ENCODE results near the gene ADAMTS3. TPM values are rescaled to one million over a fixed set of nuclear protein-coding genes. Genes with fewer than 3 reads are reported as not detected.

The ADAMTS3 gene
- total RNA-seq, 2 donors from 2014 or later = 1.2 to 2.8 TPM

DNA sequence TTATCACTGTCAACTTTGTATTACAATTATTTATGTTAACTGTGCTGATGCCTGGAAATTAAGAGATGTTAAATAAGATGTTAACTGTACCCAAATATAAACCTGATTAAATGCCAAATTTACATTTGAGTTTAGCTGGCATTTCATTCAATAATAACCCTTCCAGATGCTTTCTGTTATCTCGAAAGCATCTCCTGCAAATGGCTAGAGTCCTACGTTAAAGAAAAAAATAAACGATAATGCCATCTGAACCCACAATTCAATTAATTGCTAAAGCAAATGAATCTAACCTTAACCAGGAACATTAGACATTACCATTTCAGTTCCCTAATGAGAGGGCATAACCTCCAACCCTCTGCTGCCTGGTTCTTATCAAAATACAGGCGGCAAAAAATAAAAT lies 145.0 kb downstream of the ADAMTS3 start:
- Histone ChIP-seq H3K27ac (no peak overlapping the region), H3K27me3 (no peaks in the 10 kb centered on the region), H3K4me3 (no peak overlapping the region), H3K4me1 (peaks cover 0 to under 1% of the 10 kb centered on the region in 2 donors), H3K36me3 (no peaks in the 10 kb centered on the region), H3K9me3 (no peaks in the 10 kb centered on the region)
- TF ChIP-seq, protein P1, sequence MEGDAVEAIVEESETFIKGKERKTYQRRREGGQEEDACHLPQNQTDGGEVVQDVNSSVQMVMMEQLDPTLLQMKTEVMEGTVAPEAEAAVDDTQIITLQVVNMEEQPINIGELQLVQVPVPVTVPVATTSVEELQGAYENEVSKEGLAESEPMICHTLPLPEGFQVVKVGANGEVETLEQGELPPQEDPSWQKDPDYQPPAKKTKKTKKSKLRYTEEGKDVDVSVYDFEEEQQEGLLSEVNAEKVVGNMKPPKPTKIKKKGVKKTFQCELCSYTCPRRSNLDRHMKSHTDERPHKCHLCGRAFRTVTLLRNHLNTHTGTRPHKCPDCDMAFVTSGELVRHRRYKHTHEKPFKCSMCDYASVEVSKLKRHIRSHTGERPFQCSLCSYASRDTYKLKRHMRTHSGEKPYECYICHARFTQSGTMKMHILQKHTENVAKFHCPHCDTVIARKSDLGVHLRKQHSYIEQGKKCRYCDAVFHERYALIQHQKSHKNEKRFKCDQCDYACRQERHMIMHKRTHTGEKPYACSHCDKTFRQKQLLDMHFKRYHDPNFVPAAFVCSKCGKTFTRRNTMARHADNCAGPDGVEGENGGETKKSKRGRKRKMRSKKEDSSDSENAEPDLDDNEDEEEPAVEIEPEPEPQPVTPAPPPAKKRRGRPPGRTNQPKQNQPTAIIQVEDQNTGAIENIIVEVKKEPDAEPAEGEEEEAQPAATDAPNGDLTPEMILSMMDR (IDR thresholded peaks at IDR 0.05) = no peak
- no peak for DNase-seq (ENCODE audit: low spot score)

- Histone ChIP-seq H3K36me3 (no peaks in the 10 kb centered on the region), H3K9me3 (no peaks in the 10 kb centered on the region), H3K27me3 (no peaks in the 10 kb centered on the region), H3K27ac (no peak overlapping the region), H3K4me1 (peaks cover 0 to 12% of the 10 kb centered on the region in 2 donors), H3K4me3 (no peak overlapping the region)
- TF ChIP-seq, protein P1 (IDR thresholded peaks at IDR 0.05) = no peak
- no peak for DNase-seq (ENCODE audit: low spot score)
These were observed 146.6 kb downstream of the ADAMTS3 start for GRCh38 chr4:72422416-72422815.

DNA sequence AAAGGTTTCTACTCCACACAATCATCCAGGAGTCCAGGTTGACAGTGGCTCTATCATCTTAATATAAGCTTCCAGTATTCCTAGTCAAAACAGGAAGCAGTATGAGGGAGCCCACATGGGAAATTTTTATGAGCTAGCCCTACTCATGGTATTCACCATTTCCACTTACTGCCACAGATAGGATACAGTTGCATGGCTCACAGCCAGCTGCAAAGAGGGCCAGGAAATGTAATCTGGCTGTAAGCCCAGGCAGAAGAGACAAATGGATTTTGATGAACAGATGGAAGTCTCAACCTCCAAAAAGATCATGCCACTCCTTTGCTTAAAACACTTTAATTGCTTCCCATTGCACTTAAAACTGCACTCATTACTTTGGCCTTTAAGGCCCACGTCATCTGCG lies 150.6 kb downstream of the ADAMTS3 start:
- H3K36me3 ChIP-seq = no peaks in the 10 kb centered on the region
- no peaks in the 10 kb centered on the region for H3K9me3 ChIP-seq
- no peak for DNase-seq (ENCODE audit: low spot score)
- H3K4me1 ChIP-seq = peaks cover 0 to 12% of the 10 kb centered on the region in 2 donors
- H3K27ac ChIP-seq = no peak overlapping the region
- TF ChIP-seq, protein P1 (IDR thresholded peaks at IDR 0.05) = no peak
- H3K4me3 ChIP-seq = no peak overlapping the region
- H3K27me3 ChIP-seq = no peaks in the 10 kb centered on the region

GRCh38 chr4:72410158-72410557 lies 158.9 kb downstream of the ADAMTS3 start:
- Histone ChIP-seq H3K9me3 (no peaks in the 10 kb centered on the region), H3K27ac (no peak overlapping the region), H3K4me1 (no peaks in the 10 kb centered on the region), H3K27me3 (no peaks in the 10 kb centered on the region), H3K4me3 (no peak overlapping the region), H3K36me3 (no peaks in the 10 kb centered on the region)
- DNase-seq (ENCODE audit: low spot score) = no peak
- TF ChIP-seq, protein P1 (IDR thresholded peaks at IDR 0.05) = no peak

GRCh38 chr4:72408568-72408967 lies 160.5 kb downstream of the ADAMTS3 start:
- no peak for DNase-seq (ENCODE audit: low spot score)
- no peaks in the 10 kb centered on the region for H3K9me3 ChIP-seq
- no peak overlapping the region for H3K4me3 ChIP-seq
- TF ChIP-seq, protein P1 (IDR thresholded peaks at IDR 0.05) = no peak
- H3K27me3 ChIP-seq = no peaks in the 10 kb centered on the region
- H3K4me1 ChIP-seq = no peaks in the 10 kb centered on the region
- no peaks in the 10 kb centered on the region for H3K36me3 ChIP-seq
- no peak overlapping the region for H3K27ac ChIP-seq

DNA sequence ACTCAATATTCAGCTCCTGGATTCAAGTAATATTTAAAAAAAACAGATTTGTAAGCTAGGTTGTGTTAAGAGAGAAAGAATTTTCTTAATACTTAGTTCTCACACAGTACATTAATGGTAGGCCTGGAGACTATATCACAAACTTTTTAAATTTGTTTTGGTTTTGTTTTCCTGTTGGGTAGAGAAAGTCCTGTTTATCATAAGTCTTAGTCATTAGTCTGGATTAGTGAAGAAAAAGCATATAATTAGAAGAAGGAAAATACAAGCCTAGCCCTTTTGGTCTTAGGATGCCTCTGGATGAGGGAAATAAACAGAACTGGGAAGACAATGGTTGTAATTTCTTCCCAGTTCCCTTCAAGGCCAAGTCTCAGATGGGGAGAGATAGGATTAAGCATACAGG lies 163.6 kb downstream of the ADAMTS3 start:
- H3K27me3 ChIP-seq = no peaks in the 10 kb centered on the region
- no peak for DNase-seq (ENCODE audit: low spot score)
- no peak overlapping the region for H3K4me3 ChIP-seq
- H3K36me3 ChIP-seq = no peaks in the 10 kb centered on the region
- TF ChIP-seq, protein P1 (IDR thresholded peaks at IDR 0.05) = no peak
- H3K9me3 ChIP-seq = no peaks in the 10 kb centered on the region
- H3K27ac ChIP-seq = no peak overlapping the region
- H3K4me1 ChIP-seq = no peaks in the 10 kb centered on the region

Measured in right atrium auricular region (tissue), 2 donors.